H9 (cell line): ENCODE results near the gene PDE1C. TPM values are rescaled to one million over a fixed set of nuclear protein-coding genes. Genes with fewer than 3 reads are reported as not detected.

Experiments used
- DNase-seq: peaks from one replicate; pipeline ENCODE4 v3.0.0-alpha.2; 2017
- H2AFZ ChIP-seq: one replicate; pipeline ENCODE4 v1.6.1; 2013; ENCODE audit warnings: mild to moderate bottlenecking, low read length, control low read depth, moderate library complexity
- H2AK5ac ChIP-seq: 2 replicates; pipeline ENCODE4 v1.6.1; 2013; ENCODE audit warnings: low read length, control low read depth, mixed read lengths; ENCODE audit not compliant: insufficient read length
- H2BK120ac ChIP-seq: one replicate; pipeline ENCODE4 v1.6.1; 2013; ENCODE audit warnings: low read depth, mild to moderate bottlenecking, low read length, control low read depth, inconsistent platforms; ENCODE audit not compliant: poor library complexity, severe bottlenecking
- H2BK12ac ChIP-seq: 2 replicates; pipeline ENCODE4 v1.6.1; 2013; ENCODE audit warnings: low read length, control low read depth, mixed read lengths, low read depth; ENCODE audit not compliant: insufficient read length
- H2BK15ac ChIP-seq: 2 replicates; pipeline ENCODE4 v1.6.1; 2013; ENCODE audit warnings: low read depth, low read length, control low read depth
- H2BK20ac ChIP-seq: one replicate; pipeline ENCODE4 v1.6.1; 2013; ENCODE audit warnings: low read depth, mild to moderate bottlenecking, low read length, control low read depth, inconsistent platforms; ENCODE audit not compliant: poor library complexity, severe bottlenecking
- H2BK5ac ChIP-seq: 2 replicates; pipeline ENCODE4 v1.6.1; 2013; ENCODE audit warnings: low read length, control low read depth, mixed read lengths; ENCODE audit not compliant: insufficient read length
- H3K14ac ChIP-seq: 2 replicates; pipeline ENCODE4 v1.6.1; 2013; ENCODE audit warnings: low read length, control low read depth; ENCODE audit not compliant: insufficient read depth
- H3K18ac ChIP-seq: 2 replicates; pipeline ENCODE4 v1.6.1; 2013; ENCODE audit warnings: low read depth, mild to moderate bottlenecking, mixed read lengths, low read length, control low read depth; ENCODE audit not compliant: insufficient read length
- H3K23ac ChIP-seq: 2 replicates; pipeline ENCODE4 v1.6.1; 2013; ENCODE audit warnings: low read length, control low read depth, mixed read lengths, low read depth; ENCODE audit not compliant: insufficient read length
- H3K23me2 ChIP-seq: 2 replicates; pipeline ENCODE4 v1.6.1; 2013; ENCODE audit warnings: low read depth, mild to moderate bottlenecking, mixed read lengths, low read length, control low read depth; ENCODE audit not compliant: insufficient read length, poor library complexity, severe bottlenecking
- H3K27ac ChIP-seq: 2 replicates; pipeline ENCODE4 v1.5.1; 2013; ENCODE audit warnings: low read length, control low read depth, mixed read lengths, low read depth; ENCODE audit not compliant: insufficient read length
- H3K27me3 ChIP-seq: 2 replicates; pipeline ENCODE4 v1.6.1; 2013; ENCODE audit warnings: low read length, control low read depth, inconsistent platforms; ENCODE audit not compliant: insufficient read depth
- H3K4ac ChIP-seq: 2 replicates; pipeline ENCODE4 v1.6.1; 2013; ENCODE audit warnings: low read depth, mild to moderate bottlenecking, control low read depth, inconsistent platforms, low read length, moderate library complexity
- H3K4me1 ChIP-seq: 2 replicates; pipeline ENCODE4 v1.6.1; 2013; ENCODE audit warnings: low read length, control low read depth, inconsistent platforms; ENCODE audit not compliant: insufficient read depth
- H3K4me2 ChIP-seq: 2 replicates; pipeline ENCODE4 v1.6.1; 2013; ENCODE audit warnings: low read length, control low read depth, mixed read lengths; ENCODE audit not compliant: insufficient read length, insufficient read depth
- H3K56ac ChIP-seq: 2 replicates; pipeline ENCODE4 v1.6.1; 2013; ENCODE audit warnings: low read depth, mild to moderate bottlenecking, mixed read lengths, low read length, control low read depth; ENCODE audit not compliant: insufficient read length
- H3K79me1 ChIP-seq: 2 replicates; pipeline ENCODE4 v1.6.1; 2013; ENCODE audit warnings: low read depth, mild to moderate bottlenecking, moderate library complexity, low read length, control low read depth, inconsistent platforms; ENCODE audit not compliant: insufficient read depth, poor library complexity, severe bottlenecking
- H3K79me2 ChIP-seq: 2 replicates; pipeline ENCODE4 v1.6.1; 2013; ENCODE audit warnings: low read length, control low read depth, inconsistent platforms; ENCODE audit not compliant: insufficient read depth
- H3K9ac ChIP-seq: 2 replicates; pipeline ENCODE4 v1.6.1; 2013; ENCODE audit warnings: low read length, control low read depth, mixed read lengths; ENCODE audit not compliant: insufficient read length; ENCODE audit errors: extremely low read depth
- H3K9me3 ChIP-seq: one replicate; pipeline ENCODE4 v1.6.1; 2013; ENCODE audit warnings: low read depth, low read length, inconsistent platforms; ENCODE audit not compliant: control insufficient read depth
- H3T11ph ChIP-seq: one replicate; pipeline ENCODE4 v1.6.1; 2013; ENCODE audit warnings: mild to moderate bottlenecking, low read length, control low read depth, inconsistent platforms
- H4K20me1 ChIP-seq: one replicate; pipeline ENCODE4 v1.6.1; 2013; ENCODE audit not compliant: control insufficient read depth, insufficient read length, insufficient read depth
- H4K5ac ChIP-seq: 2 replicates; pipeline ENCODE4 v1.6.1; 2013; ENCODE audit warnings: low read depth, mild to moderate bottlenecking, mixed read lengths, low read length, control low read depth; ENCODE audit not compliant: insufficient read length
- H4K8ac ChIP-seq: replicated peaks from 2 replicates; pipeline ENCODE4 v1.6.1; 2013; ENCODE audit warnings: low read length, control low read depth, mixed read lengths, low read depth; ENCODE audit not compliant: insufficient read length
- H4K91ac ChIP-seq: 2 replicates; pipeline ENCODE4 v1.6.1; 2013; ENCODE audit warnings: low read depth, mild to moderate bottlenecking, moderate library complexity, mixed read lengths, low read length, control low read depth; ENCODE audit not compliant: insufficient read length
- H3K27ac Mint-ChIP-seq, 3 experiments: 2 replicates in 2 of 3; 3 replicates in 1 of 3; pipeline ENCODE4 v1.8.0; 2020 to 2021; ENCODE audit warnings: mixed read lengths in 3 of 3, mild to moderate bottlenecking in 1 of 3, moderate library complexity in 1 of 3
- H3K27me3 Mint-ChIP-seq: 2 replicates; pipeline ENCODE4 v1.8.0; 2021; ENCODE audit warnings: low read depth, mild to moderate bottlenecking, moderate library complexity, mixed read lengths
- H3K36me3 Mint-ChIP-seq, 3 experiments: 2 replicates in 2 of 3; 3 replicates in 1 of 3; pipeline ENCODE4 v1.8.0; 2020 to 2021; ENCODE audit warnings: low read depth in 3 of 3, mixed read lengths in 3 of 3; ENCODE audit not compliant: insufficient read depth in 1 of 3
- H3K4me1 Mint-ChIP-seq, 2 experiments: 2 replicates each; pipeline ENCODE4 v1.8.0; 2020; ENCODE audit warnings: mixed read lengths in 2 of 2
- H3K4me3 Mint-ChIP-seq, 2 experiments: 2 replicates in 1 of 2; 3 replicates in 1 of 2; pipeline ENCODE4 v1.8.0; 2020 to 2021; ENCODE audit warnings: mild to moderate bottlenecking in 2 of 2, mixed read lengths in 2 of 2, moderate library complexity in 1 of 2
- H3K9me3 Mint-ChIP-seq, 2 experiments: 2 replicates in 1 of 2; 3 replicates in 1 of 2; pipeline ENCODE4 v1.8.0; 2020; ENCODE audit warnings: mild to moderate bottlenecking in 2 of 2, mixed read lengths in 2 of 2, moderate library complexity in 1 of 2
- WGBS: extraction: QIAGEN DNeasy Blood & Tissue Kit; methylation state at CpG from one replicate; pipeline ENCODE4 v1.1.7; 2013; ENCODE audit warnings: missing lambda C conversion rate, low lambda C conversion rate, mixed read lengths; ENCODE audit not compliant: insufficient read length; ENCODE audit errors: extremely low coverage; 5-methylcytosine and 5-hydroxymethylcytosine counted together
- total RNA-seq: library from RNA; stranded (reverse); gene quantifications from 2 replicates; pipeline ENCODE4 v1.2.1, GENCODE V29; 2021
- TF ChIP-seq, protein P1 (sequence below): fragments of 200-600 bp; sonication (generic); conservative IDR thresholded peaks from 3 replicates; pipeline ENCODE4 v1.8.0; 2021; ENCODE audit warnings: antibody characterized with exemption, mild to moderate bottlenecking

The PDE1C gene
- total RNA-seq, 1 experiment from 2014 or later: 0.17 TPM

DNA sequence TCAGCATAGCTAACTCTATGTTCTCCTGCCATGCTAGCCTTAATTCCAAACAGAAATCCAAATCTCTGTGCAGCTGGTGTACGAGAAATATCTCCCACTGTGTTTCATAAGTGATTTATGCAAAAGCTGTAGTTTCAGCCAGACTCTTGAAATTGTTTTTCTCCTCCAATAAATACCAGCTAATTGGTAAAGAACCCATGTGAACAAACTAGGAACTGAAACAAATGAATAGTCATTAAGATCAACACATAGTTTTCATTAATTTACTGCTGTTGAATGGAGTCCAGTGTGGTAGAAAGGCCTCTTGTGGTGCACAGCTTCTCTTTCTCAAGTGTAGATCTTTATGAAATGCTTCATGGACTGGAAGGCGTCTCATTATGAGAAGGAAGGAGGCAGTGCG is 364.8 kb downstream of the PDE1C start:
- no peaks in the 10 kb centered on the region for H3K79me2 ChIP-seq
- H4K5ac ChIP-seq: no peak overlapping the region
- H2BK120ac ChIP-seq: no peak overlapping the region
- H3K23me2 ChIP-seq: no peaks in the 10 kb centered on the region
- H2BK15ac ChIP-seq: no peak overlapping the region
- Mint-ChIP-seq H3K27me3 (peaks cover 53% of the 10 kb centered on the region), H3K36me3 (no peaks in the 10 kb centered on the region), H3K9me3 (no peaks in the 10 kb centered on the region; a peak in 1 of 5 replicates), H3K4me1 (peaks cover 10 to 21% of the 10 kb centered on the region in 2 experiments), H3K27ac (no peak overlapping the region), H3K4me3 (no peak overlapping the region)
- H3K56ac ChIP-seq: no peak overlapping the region
- H3K27me3 ChIP-seq: no peaks in the 10 kb centered on the region
- no peaks in the 10 kb centered on the region for H3K9me3 ChIP-seq
- H2AK5ac ChIP-seq: no peak overlapping the region
- no peak overlapping the region for H3K18ac ChIP-seq
- no peak overlapping the region for H2BK5ac ChIP-seq
- no peak overlapping the region for H3K4me2 ChIP-seq
- no peak overlapping the region for H3K9ac ChIP-seq
- H3K4me1 ChIP-seq: no peaks in the 10 kb centered on the region; the same call in 1 of the 2 replicates
- no peak overlapping the region for H2BK20ac ChIP-seq
- WGBS: no CpG with 5 or more reads among the region's 3 CpGs
- no peak overlapping the region for H3K23ac ChIP-seq
- no peak overlapping the region for H3K27ac ChIP-seq
- H4K20me1 ChIP-seq: no peaks in the 10 kb centered on the region
- no peak overlapping the region for H3K14ac ChIP-seq
- no peak overlapping the region for H3K4ac ChIP-seq
- H3K79me1 ChIP-seq: no peaks in the 10 kb centered on the region
- no peak for DNase-seq
- H3T11ph ChIP-seq: no peak overlapping the region
- no peak overlapping the region for H4K91ac ChIP-seq
- no peak overlapping the region for H4K8ac ChIP-seq
- H2BK12ac ChIP-seq: no peak overlapping the region
- no peak overlapping the region for H2AFZ ChIP-seq
- TF ChIP-seq, protein P1, sequence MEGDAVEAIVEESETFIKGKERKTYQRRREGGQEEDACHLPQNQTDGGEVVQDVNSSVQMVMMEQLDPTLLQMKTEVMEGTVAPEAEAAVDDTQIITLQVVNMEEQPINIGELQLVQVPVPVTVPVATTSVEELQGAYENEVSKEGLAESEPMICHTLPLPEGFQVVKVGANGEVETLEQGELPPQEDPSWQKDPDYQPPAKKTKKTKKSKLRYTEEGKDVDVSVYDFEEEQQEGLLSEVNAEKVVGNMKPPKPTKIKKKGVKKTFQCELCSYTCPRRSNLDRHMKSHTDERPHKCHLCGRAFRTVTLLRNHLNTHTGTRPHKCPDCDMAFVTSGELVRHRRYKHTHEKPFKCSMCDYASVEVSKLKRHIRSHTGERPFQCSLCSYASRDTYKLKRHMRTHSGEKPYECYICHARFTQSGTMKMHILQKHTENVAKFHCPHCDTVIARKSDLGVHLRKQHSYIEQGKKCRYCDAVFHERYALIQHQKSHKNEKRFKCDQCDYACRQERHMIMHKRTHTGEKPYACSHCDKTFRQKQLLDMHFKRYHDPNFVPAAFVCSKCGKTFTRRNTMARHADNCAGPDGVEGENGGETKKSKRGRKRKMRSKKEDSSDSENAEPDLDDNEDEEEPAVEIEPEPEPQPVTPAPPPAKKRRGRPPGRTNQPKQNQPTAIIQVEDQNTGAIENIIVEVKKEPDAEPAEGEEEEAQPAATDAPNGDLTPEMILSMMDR: no peak
